HTERT RPE-1 (cell line): ENCODE results near the gene PHB1.

ENCODE experiments used
- in situ Hi-C: fragments of 300-500 bp; cut with MboI; formaldehyde crosslinking; loops from 4 replicates; pipeline ENCODE4 v1.14.3; 2020; ENCODE audit warnings: low sequenced_read_pairs

The PHB1 gene

GRCh38 chr17:49357516-49357915 lies 57.2 kb downstream of the PHB1 start:
- in situ Hi-C loops: no loop called here

- in situ Hi-C loops: no loop called here
Measured at GRCh38 chr17:49356320-49356719, 58.4 kb downstream of the PHB1 start.
